ENCODE measurements around the gene BRI3BP.
"Not testable (repeated sequence)": the region's sequence is repeated elsewhere in the genome, so short reads cannot be mapped to it uniquely, and the experiment has no call there.

The BRI3BP gene

GRCh38 chr12:125068391-125068790, 74.9 kb downstream of the BRI3BP start:
- no peak for TF ChIP-seq CTCF (IDR thresholded peaks at IDR 0.05; ENCODE audit: low read depth, low read length)
- no peak overlapping the region for H3K4me3 ChIP-seq (ENCODE audit: low read depth, low read length)

GRCh38 chr12:125069616-125070015, 76.2 kb downstream of the BRI3BP start:
- TF ChIP-seq CTCF (IDR thresholded peaks at IDR 0.05; ENCODE audit: low read depth, low read length): no peak
- H3K4me3 ChIP-seq (ENCODE audit: low read depth, low read length): no peak overlapping the region

GRCh38 chr12:125070112-125070511, 76.7 kb downstream of the BRI3BP start:
- TF ChIP-seq CTCF (IDR thresholded peaks at IDR 0.05; ENCODE audit: low read depth, low read length): no peak
- H3K4me3 ChIP-seq (ENCODE audit: low read depth, low read length): no peak overlapping the region

GRCh38 chr12:125070661-125071390, 77.4 kb downstream of the BRI3BP start:
- H3K4me3 ChIP-seq (ENCODE audit: low read depth, low read length): no peak overlapping the region
- no peak for TF ChIP-seq CTCF (IDR thresholded peaks at IDR 0.05; ENCODE audit: low read depth, low read length)

- no peak overlapping the region for H3K4me3 ChIP-seq (ENCODE audit: low read depth, low read length)
- TF ChIP-seq CTCF (IDR thresholded peaks at IDR 0.05; ENCODE audit: low read depth, low read length): no peak
These were observed 78.0 kb downstream of the BRI3BP start for GRCh38 chr12:125071456-125071855.

GRCh38 chr12:125072496-125072895, 79.1 kb downstream of the BRI3BP start:
- no peak overlapping the region for H3K4me3 ChIP-seq (ENCODE audit: low read depth, low read length)
- TF ChIP-seq CTCF (IDR thresholded peaks at IDR 0.05; ENCODE audit: low read depth, low read length): no peak

GRCh38 chr12:125074294-125074693, 80.8 kb downstream of the BRI3BP start:
- not testable (repeated sequence) for H3K4me3 ChIP-seq (ENCODE audit: low read depth, low read length)

GRCh38 chr12:125076103-125076502, 82.7 kb downstream of the BRI3BP start:
- H3K4me3 ChIP-seq (ENCODE audit: low read depth, low read length): no peak overlapping the region
- TF ChIP-seq CTCF (IDR thresholded peaks at IDR 0.05; ENCODE audit: low read depth, low read length): no peak

Data from WI38 (cell line).